ENCODE measurements around the gene OSCAR.

Gene OSCAR

GRCh38 chr19:54081032-54081431 is 19.6 kb downstream of the OSCAR start, which contains the start of gene TARM1:
TARM1 (minus strand) TSS chr19:54081365; CDS start chr19:54081340, 25 bp downstream.
- DNase-seq = no peak

DNA sequence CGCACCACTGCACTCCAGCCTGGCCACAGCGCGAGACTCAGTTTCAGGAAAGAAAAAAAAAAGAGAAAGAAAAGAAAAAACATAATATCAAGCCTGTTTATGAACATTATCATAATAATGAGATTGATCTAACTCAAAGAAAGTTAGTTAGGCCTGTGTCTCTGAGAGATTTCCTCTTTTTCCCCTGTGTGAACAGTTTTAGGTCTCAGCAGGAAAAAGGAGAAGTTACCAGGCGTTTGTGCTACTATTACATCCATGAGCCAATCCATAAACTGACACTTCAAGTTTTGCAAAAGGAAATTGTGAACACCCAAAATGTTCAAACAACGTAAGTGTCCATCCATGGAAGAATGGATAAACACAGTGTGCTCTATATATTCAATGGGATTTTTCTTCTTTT is 23.3 kb downstream of the OSCAR start:
- DNase-seq = peak; percentile 59 to 79 (median 79)

DNA sequence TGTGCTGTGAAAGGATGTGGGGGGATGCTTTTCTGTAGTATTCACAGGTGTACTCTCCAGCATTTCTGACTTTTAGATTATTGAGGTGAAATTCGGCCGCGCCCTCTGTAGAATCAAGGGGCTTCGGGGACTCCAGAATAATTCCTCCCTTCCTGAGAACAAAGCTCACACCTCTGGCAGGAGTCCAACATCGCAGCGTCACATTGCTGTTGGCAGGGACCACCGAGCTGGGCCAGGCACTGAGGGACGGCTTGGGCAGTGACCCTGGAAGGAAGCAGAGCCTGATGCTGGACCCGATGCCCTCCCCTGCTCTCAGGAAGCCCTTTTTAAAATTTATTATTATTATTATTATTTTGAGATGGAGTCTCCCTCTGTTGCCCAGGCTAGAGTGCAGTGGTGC is 25.8 kb downstream of the OSCAR start:
- DNase-seq = no peak

- DNase-seq = no peak
Observed at GRCh38 chr19:54073829-54074228, 26.8 kb downstream of the OSCAR start.

DNA sequence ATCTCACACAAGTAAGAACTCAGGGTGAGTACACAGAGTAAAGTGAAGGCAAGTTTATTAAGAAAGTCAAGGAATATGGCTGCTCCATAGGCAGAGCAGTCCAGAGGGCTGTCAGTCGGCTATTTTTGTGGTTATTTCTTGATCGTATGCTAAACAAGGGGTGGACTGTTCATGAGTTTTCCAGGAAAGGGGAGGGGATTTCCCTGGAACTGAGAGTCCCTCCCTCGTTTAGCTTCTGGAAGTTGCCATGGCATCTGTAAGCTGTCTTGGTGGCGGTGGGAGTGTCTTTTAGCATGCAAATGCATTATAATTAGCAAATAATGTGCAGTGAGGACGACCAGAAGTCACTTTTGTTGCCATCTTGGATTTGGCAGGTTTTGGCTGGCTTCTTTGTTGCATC is 31.1 kb downstream of the OSCAR start:
- no peak for DNase-seq

DNA sequence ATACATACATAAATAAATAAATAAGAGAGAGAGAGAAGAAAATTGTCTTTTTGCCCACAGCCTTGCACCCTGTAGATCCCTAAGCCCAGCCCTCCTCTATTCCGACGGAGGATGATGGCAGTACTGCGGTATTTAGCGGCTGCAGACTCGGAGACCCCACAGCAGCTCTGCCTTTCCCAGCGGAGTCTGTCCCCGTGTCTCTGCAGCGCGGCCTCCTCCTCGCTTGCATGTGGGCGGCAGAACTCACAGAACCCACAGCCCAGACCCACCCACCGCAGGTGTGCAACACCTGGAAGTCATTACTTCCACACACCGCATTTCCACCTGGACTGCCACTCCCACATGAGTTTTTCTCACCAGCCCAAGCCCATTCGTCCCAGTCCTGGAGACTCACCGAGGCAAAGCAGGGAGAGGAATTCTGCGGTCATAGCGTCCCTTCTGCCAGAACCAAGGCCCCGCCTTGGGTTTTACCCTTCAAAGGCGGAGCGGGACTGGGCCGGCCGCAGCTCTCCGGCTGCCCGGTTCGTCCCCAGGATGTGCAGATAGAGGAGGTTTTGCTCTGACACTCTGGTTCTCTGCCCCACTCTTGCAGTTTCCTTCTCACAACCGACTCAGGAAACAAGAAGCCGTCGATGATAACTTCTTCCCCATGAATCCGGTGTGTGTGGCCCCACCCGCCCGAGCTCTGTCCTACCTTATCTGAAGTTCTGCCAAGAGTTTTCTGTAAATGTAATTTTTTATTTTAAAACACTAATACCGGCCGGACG is 37.1 kb downstream of the OSCAR start, which contains the start of gene VSTM1:
VSTM1 (minus strand) TSS at position 548 of the 767 bp plus-strand sequence; CDS start at position 428, 120 bp downstream.
- peak in 2 of 3 donors; percentile 6 to 22 for DNase-seq

- peak; percentile 36 to 51 (median 46) for DNase-seq
Observed at GRCh38 chr19:54062643-54063042, 38.0 kb downstream of the OSCAR start.

- DNase-seq = peak; percentile 64 to 97 (median 96)
Observed at GRCh38 chr19:54047616-54048015, 53.0 kb downstream of the OSCAR start.

DNA sequence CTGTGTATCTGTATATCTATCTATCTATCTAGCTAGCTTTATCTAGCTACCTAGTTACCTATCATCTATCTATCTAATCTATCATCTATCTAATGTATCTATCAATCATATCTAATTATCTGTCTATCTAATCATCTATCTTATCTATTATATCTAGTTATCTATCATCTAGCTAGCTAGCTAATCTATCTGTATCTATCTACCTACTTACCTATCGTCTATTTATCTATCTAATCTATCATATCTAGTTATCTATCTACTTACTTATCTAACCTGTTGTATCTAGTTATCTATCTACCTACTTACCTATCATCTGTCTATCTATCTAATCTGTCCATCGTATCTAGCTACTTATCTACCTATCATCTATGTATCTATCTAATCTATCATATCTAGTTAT is 54.8 kb downstream of the OSCAR start:
- no peak for DNase-seq

Measured in suppressor macrophage treated with lipopolysaccharide for 1 hour (primary cell).